HG03521 (cell line): ENCODE measurements around the gene APBA2.

Experiments
- ATAC-seq: cut with Tn5 transposase; IDR thresholded peaks from one replicate; pipeline ENCODE4 v1.9.1; 2021; ENCODE audit warnings: mild to moderate bottlenecking, moderate library complexity; ENCODE audit not compliant: unreplicated experiment

APBA2 gene

DNA sequence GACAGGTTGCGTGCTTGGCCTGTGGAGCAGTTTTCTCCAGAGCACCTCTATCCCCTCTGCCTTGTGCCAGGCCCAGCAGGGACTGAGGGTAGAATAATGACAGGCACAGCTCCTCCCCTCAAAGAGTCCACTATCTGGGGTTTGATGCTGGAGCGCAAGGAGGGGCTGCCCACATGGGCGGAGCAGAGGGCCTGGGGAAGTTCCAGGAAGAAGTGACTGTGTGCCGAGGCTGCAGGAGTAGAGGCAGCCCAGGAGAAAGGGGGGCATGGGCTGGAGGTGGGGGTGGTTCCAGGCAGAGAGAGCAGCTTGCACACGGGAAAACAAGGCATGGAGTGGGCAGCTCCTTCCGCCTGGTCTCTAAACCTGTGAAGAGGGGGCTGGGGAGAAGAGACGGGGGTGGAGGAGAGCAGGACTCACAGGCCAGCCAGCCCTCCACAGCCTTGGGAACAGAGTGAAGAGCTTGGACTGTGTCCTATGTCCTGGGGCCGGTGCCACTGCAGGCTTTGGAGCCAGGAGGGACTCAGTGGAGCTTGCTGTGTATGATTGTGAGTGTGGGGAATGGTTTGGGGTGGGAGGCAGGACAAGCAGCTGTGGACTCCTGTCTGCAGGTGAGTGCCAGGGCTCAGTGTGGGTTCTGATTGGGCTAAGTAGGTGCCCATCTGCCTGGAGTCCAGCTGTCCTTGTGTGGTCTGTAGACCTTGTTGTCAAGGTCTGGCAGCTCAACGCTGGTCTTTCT is 48.1 kb downstream of the APBA2 start:
- no peak for ATAC-seq

DNA sequence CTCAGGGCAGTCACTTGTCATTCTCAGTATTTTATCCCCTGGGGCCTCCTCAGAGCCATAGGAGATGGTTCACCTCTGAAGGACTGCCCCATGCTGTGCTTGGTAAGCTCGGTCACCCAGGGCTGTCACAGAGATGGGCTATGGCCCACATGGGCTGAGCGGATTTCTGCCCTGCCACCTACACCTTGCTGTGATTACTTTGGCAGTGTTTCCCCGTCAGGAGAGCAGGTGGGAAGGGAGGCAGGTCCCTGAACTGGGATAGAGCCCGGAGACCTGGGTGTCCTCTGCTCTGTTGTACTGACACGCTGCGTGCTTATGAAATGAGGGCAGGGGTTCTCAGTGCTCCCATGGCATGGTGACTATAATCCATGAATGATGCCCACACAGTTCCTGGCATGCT is 48.9 kb downstream of the APBA2 start:
- no peak for ATAC-seq

DNA sequence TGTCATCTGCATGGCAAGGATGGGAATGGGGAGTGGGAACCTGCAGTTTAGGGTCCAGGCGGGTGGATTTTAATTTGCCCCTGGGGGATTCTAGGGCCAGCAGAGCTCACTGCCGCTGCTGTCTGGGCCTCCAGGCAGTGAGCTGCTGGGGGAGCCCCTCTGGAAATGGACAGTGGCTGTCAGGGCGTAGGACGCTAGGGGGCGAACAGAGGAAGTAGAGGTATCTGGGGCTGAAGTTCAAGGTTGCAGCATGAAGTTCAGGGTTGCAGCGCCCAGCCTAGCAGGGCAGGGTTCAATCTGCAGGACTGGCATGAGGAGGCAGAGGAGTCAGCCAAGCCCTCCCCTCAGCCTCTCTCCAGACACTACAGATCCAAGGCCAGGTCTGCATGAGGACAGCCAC is 49.5 kb downstream of the APBA2 start:
- ATAC-seq: no peak

DNA sequence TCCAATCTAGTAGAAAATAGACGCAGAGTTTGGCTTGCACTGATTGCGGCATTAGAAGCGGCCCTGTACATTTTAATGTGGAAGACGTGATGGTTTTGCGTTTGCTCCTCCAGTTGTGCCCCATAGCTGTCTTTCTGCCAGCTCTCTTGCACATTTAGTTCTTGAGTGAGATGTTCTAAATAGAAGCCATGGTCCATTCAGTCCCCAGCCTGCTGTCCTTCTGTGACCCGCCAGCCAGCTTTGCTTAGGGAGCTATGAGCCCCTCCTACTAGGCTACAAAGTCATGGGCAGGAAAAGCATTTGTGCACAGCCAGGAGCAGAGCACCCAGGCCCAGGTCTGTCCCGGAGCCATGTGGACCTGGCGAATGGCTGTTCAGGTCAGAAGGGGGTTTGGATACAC is 50.3 kb downstream of the APBA2 start:
- ATAC-seq: no peak

DNA sequence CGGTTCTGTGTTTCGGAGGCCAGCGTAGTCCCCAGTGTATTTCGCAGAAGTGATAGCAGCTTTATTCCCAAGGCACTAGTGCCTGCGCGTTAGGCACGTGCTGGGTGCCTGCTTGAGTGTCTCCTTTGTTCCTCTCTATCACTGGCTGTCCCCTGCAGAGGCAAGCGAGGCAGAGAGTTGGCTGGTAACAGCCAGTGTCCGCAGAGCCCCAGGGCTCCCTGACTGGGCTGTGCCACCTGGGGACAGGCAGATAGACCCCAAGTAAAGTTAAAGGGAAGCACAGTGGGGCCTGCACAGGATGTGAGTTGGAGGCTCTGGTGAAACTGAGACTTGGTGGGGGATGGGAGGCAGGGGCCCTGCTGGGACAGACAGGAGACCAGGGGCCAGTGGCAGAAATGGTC is 50.7 kb downstream of the APBA2 start:
- no peak for ATAC-seq

DNA sequence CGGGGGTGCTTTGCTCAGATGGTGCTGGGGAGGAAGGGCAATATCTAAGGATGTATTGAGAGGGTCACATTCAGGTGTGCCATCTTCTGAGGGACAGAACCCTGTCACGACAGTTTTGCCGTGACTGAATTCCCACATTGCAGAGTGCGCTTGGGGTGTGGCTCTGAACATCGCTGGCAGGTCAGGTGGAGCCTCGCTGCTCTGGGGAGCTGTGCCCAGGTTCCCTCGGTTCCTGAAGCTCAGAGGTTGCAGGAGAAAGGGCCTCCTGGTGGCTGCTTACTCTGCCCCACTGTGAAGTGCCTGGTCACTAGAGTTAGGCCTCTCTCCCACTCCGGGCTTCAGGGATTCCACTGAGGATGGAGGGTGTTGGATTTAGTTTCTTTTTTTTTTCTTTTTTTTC is 51.5 kb downstream of the APBA2 start:
- no peak for ATAC-seq

DNA sequence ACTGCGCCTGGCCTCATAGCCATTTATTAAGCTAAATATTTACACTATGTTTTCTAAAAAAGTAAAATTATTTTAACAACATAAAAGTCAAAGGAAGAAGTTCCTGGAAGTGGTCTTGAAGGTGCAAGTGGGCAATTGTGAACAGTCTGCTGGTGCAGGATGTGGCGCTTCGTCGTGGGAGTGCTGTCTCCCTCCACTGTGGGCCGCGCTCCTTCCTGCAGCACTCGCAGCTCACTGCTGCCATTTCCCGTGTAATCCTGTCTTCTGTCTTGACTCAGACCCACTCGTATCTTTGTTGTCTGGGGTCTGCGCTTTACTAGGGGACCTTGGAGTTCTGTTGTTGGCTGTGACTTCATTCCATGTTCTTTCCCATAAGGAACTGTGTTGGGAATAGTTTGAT is 56.3 kb downstream of the APBA2 start:
- no peak for ATAC-seq

DNA sequence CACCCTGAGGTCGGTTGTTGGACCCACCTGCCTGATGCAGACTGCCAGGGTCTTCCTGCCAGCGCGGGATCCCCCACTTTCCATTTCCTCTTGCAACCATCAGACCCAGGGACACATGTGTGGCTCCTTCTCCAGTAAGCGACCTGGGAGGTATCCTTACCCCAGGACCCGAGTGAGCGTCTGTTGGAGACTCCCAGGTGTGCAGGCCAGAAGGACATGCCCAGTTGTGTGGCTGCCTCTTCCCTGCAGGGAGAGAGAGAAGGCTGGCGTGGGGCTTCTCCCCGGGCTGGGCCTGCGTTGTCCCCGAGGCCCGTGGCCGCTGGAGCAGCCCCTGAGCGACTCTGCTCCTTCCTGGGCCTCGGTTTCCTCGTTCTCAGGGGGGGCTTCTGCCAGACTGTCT is 56.8 kb downstream of the APBA2 start:
- no peak for ATAC-seq

DNA sequence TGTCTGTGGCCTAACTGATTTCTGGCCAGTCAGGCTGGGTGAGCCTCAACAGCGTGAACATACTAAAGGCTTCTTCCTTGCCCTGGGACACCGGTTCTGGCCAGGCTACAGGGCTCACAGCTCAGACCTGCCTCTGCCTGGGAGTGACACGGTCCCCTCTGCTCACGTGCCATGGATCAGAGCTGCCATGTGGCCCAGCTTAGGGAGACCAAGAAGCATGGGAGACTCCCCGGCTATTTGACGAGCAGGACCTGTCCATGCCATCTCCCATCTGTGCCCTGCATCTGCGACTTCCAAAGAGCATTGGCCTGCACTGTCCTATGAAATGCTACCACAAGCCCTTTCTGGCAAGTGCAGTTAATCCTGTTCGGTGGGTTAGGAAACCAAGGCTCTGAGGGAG is 57.4 kb downstream of the APBA2 start:
- ATAC-seq: no peak

DNA sequence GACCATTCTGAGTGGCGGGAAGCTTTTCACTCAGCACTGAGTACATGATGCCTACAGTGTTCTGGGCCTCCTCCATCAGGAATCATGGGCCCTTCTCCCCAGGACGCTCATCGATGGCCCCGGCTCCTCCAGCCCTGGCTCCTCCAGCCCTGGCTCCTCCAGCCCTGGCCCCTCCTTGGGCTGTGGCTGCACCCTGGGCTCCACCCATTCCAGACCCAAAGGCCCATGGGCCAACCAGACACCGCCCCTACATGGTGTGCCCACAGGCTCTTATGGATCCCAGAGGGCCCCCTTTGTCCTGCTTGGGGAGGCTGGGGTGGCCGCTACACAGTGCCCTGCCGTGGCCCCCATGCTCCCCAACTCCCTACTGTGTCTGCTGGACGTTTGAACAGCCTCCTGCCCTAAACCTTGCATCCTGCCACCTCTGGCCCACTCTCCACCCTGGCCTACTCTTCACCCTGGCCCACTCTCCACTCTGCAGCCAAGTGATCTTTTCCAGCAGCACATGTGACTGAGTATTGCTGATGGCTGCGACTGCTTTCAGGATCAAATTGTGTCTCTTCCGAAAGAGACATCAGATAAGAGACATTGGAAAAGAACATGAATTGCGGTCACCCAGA is 57.9 kb downstream of the APBA2 start:
- no peak for ATAC-seq

DNA sequence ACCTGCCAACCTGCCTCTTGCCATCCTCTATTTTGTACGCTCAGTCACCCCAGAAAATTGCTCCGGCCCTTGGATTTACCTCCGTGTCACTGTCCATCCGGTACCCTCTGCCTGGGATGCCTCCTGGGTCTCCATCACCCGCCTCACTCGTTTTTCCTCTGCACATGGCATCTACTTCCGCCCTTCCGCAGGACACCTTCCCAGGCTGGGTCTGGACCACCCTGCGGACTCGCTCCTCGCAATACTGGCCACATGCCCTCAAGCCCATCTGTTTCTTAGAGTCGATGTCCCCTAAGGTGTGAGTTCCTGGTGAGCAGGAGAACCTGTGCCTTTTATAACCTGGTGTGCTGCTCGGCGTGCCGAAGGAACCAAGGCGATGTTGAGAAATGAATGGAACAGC is 58.5 kb downstream of the APBA2 start:
- ATAC-seq: no peak

DNA sequence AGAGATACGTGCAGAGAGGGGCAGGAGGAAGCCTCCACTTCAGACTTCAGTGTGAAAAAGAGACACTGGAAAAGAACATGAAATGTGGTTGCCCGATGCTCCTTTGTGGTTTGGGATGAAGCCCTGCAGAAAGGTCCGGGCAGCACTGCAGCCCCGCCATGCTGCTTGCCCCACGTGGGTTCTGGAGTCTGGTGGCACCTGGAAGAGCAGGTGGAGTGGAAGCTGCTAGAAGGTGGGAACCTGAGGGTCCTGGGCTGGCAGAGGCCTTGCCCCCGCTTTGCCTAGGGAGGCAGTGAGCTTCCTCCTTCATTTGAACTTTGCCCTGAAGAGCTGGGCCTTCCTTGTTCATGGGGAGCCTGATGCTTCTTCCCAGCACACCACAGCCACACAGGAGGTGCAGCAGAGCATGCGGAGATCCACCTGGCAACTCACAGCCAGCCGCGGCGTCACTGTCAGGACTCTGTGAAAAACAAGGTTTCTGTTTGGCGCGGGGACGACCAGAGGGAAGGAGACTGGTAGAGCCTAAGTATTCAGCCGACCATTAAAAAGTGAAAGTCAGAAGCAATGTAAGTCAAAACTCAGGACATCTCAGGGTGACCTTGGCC is 59.0 kb downstream of the APBA2 start:
- no peak for ATAC-seq

DNA sequence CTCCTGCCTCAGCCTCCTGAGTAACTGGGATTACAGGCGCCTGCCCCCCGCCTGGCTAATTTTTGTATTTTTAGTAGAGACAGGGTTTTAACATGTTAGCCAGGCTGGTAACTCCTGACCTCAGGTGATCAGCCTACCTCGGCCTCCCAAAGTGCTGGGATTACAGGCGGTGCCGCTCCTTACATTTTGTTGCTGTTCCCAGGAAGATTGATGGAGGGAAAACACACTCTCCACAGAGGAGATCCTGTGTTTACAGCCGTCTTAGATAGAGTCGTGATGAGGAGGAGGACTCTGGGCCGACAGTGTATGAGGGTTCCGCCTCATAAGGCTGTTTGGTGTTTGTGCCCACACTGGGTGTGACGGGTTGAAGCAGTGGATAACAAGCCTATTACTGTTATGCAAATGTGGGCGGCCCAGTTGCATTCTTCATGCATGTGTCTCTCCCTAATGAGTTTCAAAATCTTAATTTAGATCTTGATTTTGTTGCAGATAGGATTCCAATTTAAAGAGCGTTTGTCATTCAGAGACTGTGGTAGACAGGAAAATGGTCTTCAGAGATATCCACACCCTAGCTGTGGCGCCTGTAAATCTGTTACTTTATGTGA is 60.0 kb downstream of the APBA2 start:
- ATAC-seq: no peak

DNA sequence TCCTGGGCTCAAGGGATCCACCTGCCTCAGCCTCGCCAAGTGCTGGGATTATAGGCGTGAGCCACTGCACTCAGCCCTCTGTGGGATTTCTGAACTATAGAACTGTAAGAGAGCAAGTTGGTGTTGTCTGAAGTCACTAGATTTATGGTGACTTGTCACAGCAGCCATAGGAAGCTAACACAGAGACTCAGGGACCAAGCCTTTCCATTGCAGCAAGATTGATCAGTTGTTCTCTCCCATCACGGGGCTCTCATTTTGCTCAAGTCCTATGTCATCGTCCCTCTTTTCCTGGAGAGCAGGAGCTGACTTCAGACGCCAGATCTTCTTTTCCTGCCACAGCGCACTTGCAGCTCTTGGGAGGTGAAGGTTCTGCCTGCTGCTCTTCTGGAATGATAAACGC is 61.0 kb downstream of the APBA2 start:
- no peak for ATAC-seq

DNA sequence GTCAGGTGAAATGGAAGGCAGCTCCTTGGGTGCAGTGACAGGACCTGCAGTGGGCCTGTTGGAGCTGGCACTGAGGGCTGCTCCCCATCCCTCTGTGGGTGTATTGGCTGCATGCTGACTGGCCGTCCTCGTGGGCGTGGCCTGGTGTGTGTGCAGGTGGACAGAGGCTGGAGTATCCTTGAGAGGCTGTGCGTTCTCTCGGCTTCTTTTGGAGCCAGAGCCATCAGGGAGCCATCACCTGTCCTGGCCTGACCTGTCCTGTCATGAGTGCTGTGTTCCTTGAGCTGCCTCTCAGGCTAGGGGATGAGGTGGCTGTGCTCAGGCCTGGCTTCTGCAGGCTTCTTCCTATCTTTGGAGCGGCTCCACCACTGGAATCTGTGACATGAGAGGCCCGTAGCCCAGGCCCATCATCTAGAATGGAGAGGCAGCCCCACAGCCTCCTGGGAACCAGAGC is 61.5 kb downstream of the APBA2 start:
- ATAC-seq: no peak

DNA sequence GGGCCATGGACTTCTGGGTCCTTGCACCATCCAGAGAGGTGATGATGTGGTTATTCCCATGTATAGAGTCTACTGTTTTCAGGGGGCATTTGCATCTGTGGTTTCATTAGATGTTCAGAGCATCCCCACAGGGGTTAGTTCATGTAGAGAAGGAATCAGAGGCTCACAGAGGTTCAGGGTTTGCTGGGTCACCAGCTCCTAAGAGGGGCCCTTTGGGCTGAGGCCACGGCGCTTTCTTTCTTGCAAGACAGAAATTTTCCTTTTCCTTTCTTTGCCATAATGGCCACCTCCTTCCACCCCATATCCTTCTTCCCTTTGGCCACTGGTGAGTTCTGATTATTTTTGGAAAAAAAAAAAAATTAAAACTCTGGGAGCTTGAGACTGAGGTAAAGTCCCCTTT is 62.3 kb downstream of the APBA2 start:
- ATAC-seq: no peak

DNA sequence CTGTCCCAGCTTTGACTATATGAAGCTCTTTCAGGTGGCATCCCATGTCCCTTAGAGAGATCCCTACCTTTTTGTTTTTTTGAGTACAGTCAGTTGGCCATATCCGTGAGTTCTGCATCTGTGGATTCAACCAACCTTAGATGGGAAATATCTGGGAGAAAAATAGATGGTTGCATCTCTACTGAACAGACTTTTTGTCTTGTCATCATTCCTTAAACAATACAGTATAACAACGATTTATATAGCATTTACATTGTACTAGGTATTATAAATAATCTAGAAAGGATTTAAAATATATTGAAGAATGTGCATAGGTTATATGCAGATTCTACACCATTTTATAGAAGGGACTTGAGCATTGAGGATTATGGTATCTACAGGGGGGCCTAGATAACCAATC is 65.1 kb downstream of the APBA2 start:
- ATAC-seq: no peak

DNA sequence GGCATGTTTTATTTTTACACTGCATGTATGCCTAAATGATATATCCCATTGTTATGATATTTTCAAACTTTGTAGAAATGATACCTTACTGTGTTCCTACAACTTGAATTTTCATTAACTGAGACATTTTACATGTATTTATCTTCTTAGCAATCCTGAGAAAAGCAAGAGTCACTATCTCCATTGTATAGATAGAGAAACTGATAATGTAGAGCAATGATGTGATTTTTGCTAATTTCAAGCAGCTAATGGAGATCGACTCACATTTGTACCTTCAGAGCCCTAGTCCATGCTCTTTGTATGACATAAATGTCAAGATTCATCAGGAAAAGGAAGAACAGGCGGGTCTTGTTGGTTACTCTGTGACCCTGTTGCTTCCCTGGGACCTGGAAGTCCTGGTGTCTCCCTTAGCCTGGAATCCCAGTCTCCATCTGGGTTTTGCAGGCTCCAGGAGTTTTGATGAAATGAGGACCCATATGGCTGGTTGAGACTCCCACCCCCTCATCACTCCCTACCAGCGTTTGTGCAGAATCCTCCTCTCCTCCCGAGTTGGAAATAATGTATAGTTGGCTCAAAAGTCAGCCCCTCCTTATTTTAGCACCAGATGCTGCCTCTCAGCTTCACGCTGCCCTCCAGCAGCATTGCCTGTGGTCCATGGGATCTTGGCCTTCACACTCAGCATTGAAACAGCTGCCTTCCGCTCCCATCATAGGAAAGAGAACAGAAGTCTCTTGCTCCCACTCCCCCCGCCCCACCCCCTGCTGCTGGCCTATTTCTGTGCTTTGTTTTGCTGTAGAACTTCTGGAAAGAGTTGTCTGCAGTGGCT is 67.1 kb downstream of the APBA2 start:
- no peak for ATAC-seq

DNA sequence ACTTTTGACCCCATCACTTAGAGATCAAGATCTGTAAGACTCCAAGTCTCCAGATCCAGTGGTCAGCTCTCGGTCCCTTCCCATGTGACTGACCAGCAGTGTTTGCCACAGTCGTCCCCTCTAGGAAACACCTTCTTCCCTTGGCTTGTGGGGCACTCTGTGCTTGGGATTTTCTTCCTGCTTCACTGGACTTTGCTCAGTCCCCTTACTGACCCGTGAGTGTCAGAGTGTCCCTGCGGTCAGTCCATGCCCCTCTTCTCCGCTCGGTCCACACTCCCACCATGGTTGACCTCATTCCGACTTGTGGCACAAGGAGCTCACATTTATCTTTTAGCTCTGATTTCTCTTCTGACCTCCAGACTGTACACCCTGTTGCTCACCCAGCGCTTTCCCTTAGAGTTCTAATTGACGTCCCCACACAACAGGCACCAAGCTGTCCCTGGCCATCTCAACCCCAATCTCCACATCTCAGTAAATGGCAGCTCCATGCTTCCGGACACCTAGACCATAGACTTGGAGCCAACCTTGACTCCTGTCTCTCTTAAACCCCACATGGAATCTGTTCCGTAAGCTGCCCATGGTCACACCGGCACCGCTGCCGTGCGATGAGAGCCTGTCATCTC is 67.9 kb downstream of the APBA2 start:
- no peak for ATAC-seq

DNA sequence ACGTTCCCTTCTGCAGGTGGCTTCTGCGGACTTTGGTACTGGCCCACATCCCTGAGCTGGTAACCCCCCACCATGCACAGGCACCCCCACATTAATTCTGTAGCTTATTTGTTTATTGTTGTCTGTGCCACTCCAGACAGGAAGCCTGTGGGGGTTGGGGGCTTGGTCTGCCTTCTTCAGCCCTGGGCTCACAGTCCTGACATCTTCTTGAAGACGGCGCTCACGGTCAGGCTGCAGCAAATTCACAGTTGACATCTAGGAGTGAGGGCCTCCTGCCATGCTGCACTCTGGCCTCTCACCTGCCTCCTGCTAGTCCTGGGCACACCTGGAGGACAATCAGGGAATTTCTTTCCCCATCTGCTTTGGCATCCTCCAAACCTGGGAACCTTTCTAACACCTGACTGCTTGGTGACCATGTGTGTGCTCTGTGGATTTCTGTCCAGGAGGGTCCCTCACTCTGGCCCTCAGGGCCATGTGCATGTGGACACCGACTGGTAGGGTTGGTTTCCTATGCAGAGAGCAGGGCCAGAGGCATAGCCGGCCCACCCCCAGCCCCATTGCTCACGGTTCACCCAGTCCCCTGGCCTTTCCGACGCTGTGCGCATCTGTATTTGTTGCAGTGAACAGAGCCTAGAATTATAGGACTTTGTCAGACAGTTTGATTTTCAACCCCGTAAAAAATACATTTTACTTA is 68.8 kb downstream of the APBA2 start:
- no peak for ATAC-seq
